Ureter (tissue), 1 donor: ENCODE measurements around the gene ABHD2. TPM values are rescaled to one million over a fixed set of nuclear protein-coding genes. Genes with fewer than 3 reads are reported as not detected.
"Not testable (repeated sequence)": the region's sequence is repeated elsewhere in the genome, so short reads cannot be mapped to it uniquely, and the experiment has no call there.

Experiments used
- DNase-seq: peaks from one replicate; pipeline ENCODE4 v3.0.0-alpha.2; 2020; ENCODE audit warnings: low spot score
- total RNA-seq: library from RNA; stranded (reverse); gene quantifications from one replicate; pipeline ENCODE4 v1.2.4, GENCODE V29; 2023
- donor health status: DM: yes; HTN: yes; CAD: no.

ABHD2 gene
- total RNA-seq, 1 donor from 2014 or later: 134 TPM

DNA sequence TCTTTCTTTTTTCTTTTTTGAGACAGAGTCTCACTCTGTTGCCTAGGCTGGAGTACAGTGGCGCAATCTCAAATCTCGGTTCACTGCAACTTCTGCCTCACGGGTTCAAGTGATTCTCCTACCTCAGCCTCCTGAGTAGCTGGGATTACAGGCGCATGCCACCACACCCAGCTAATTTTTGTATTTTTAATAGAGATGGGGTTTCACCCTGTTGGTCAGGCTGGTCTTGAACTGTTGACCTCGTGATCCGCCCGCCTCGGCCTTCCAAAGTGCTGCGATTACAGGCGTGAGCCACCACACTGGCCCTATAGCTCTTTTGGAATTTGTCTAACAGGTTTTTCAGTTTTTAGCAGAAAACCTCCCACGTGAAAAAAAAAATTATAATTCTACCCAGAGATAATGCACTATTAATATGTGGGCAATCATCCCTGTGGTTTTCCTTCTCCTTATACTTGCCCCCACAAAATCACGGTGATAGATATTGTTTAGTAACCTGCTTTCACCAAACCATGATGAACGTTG lies 32.3 kb downstream of the ABHD2 start:
- not testable (repeated sequence) for DNase-seq

DNA sequence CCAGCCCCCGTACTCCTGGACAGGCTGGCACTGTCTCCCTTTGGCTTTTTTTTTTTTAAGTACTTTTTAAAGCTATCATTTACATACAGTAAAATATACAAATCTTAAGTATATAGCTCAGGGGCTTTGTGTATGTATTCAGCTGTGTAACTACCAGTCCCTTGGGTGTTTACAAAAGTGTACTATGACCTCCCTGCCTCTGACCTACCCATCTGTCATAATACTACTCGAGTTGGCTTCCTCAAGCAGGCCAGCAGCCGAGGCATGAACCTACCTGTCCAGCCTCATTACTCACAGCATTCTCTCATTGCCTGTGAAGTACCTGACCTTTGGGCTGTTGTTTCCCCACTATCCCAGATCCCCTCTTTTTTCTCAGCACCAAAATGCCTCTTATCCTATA lies 33.2 kb downstream of the ABHD2 start:
- peak; percentile 64 for DNase-seq

DNA sequence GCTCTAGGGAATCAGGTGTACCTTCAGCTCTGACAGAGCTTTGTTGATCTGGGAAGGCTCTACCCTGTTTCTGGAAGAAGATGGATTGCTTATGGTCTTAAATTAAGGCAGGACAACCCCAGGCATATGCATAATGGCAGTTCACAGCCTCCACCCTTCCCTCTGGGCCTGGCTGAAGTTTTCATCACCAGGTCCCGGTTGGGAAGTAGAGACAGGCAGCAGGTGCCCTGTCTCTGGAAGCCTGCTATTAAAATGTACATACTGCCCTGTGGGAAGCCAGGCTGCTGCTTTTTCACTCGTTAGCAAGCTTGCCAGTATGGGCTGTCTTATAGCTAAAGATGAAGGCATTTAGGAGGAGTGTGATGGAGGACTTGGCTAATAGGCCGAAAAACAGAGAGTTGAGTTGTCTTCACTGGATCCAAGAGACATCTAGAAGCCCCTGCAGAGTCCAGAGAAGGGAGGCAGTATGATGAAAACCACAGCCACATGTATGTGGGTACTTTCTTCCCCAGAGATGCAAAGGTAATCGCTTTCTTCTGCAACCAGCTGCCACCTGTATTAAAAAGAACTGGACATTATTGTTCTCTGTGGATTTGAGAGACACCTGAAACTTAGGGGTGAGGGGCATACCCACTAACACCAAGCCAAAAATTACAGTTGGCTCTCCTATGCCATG lies 34.4 kb downstream of the ABHD2 start:
- no peak for DNase-seq

DNA sequence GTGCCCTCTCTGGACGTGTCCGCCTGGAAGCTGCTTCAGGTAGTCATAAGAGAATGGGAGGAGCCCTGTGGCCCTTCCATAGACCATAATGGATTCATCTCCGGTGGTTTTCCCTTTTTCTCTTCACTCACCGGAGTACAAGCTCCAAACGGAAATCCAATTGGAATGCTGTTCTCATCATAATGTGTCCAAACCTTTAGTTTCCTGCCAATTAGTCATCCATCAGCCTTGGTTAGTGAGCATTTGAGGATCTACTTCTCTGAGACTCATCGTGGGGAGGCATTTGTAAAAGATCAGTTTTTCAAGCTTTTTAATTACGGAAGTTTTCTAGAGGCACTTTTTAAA lies 34.9 kb downstream of the ABHD2 start:
- DNase-seq: no peak

- DNase-seq: no peak
Observed at GRCh38 chr15:89125088-89125826, 37.0 kb downstream of the ABHD2 start.

- no peak for DNase-seq
Observed at GRCh38 chr15:89126009-89126408, 37.8 kb downstream of the ABHD2 start.

DNA sequence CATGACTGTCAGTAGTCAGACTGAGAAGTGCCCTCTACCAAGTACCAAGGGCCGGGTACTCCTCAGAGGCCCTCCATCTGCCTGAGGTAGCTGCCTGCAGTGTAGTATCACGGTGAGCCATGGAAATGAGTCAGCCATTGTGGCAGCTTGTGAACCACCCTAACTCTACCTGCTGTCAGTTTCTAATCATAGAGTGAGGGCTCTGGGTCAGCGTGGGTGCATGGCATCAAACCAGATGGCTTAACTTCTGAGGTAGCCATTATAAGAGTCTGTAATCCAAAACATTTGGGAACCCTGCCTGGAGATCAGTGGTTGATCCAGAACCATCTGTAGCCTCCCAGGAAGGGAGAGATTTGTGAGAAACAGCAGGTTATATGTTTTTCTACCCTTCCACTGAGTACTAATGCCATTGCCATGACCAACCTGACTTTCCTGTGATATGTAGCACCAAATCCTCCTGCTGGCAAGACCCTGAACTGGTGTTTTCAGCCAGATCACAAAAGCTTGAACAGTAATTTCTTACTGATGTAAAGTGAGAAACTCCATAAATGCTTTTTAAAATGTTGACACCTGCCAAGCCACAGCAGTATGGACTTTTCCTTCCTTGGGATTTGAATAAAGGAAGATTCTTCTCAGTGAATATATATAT lies 38.9 kb downstream of the ABHD2 start:
- DNase-seq: no peak

DNA sequence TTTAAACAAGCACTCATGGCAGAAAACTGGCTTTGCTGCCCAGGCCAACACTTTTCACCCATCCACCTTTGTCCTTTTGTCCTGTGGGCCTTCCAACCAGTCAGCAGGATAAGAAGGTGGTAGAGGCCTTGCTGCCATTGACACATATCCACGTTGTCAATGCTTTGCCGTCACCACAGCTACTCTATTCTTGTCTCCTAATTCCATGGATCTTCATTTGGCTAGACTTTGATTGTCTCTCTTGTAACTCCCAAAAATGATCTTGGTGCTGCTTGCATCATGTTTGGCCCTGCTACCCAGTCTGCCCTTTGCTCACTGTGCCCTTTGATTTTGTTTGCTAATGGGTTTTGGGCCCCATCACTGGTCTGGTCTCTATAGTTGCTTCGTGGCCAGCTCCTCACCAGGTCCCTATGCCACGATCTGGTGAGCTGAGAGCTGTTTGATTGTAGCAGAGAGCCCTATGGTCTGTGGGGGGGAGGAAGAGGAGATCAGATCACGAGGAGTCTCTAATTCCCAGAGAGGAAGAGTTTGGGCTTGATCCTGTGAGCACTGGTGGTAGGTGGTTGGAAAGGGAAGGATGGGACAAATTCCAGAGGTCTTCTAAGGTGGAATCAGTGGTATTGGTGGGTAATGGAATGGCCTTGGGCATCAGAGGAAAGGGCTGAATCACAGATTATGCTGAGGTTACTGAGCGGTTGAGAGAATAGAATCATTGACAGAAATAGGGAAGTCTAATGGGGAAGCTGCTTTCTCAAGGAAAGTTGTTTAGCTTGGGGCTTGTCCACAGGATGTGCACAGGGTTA lies 40.3 kb downstream of the ABHD2 start:
- no peak for DNase-seq

DNA sequence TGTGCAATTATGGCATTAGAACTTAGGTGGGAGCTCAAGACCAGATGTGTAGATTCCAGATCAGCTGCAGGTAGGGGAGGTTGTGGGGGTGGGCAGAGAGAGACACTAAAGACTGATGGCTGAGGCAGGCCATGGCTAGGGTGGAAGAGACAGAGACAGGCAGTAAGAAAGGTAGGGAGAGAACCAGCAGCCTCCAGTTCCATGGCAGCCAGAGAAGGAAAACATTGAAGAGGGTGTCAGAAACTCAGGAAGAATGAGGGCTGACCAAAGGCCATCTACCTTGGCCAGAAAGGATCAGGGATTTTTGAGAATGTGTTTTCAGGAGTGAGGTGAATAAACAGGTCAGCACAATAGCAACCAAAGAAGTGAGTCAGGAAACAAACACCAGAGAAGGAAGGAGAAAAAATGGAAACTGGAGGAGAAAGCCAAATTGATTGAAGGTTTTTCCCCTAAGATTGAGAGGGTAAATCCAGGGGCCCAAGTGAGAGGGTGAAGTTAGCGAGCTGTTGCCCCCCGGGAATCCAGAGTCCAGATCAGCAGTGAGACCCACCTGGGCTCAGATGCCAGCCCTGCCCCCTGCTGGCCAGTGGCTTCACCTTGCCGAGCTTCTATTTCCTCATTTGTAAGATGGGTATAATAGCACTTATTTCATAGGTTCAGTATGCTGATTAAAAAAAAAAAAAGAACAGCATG lies 41.0 kb downstream of the ABHD2 start:
- no peak for DNase-seq

- no peak for DNase-seq
Observed at GRCh38 chr15:89129816-89130134, 41.5 kb downstream of the ABHD2 start.

- DNase-seq: no peak
Observed at GRCh38 chr15:89130201-89130600, 41.9 kb downstream of the ABHD2 start.

DNA sequence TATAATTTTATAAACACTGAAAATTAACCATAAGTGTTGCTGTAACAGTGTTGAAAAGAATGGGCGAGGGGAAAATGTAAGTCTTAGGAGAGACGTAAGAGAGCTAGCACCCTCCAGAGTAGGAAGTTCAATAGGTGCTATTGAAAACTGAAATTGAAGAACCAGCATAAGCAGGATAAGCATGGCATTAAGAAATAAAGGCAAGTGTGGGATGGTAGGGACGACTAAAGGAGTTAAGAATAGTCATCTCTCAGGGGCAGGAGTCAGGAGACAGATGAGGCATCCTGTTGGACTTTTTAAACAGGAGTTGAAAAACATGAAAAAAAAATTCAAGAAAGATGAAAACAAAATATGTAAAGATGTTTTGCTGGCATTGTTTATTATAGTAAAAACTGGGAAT lies 43.5 kb downstream of the ABHD2 start:
- no peak for DNase-seq

DNA sequence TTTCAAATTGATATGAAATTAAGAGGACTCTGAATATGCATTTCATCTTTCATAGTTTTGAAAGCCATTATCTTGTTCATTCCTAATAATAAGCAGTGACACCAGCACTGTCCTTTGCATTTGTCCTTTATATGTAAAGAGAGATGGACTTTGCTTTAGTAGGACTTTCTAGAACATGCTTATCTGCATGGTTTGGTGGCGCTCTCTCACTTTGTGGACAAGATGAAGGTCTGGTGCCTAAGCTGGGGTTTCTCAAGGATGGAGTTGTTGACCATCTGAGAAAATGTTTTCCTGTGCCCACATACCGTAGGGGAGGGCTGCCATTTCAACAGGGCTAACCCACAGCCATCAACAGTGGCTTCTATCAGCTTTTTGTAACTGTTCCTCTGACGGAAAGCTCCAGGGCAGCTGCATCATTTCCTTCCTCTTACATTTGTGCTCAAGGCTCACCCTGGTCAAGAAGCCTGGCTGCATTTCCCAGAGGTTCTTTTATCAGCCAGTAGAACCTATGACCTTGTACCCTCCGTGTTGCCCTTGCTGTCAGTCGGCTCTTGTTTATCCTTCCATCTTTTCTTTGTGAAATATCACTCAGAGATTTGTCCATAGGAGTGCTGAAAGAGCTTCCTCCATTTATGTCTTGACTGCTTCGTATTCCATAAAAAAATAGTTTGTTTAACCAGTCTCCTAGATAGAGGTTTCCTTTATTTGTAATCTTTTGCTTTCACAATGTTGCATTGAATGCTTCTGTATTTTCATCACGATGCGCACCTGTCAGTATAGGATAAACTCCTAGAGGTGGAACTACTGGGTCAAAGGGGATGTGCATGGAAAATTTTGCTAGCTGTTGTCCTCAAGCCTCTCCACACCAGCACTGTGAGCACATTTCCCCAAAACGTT lies 44.6 kb downstream of the ABHD2 start:
- no peak for DNase-seq

- not testable (repeated sequence) for DNase-seq
Observed at GRCh38 chr15:89135387-89136077, 47.3 kb downstream of the ABHD2 start.

DNA sequence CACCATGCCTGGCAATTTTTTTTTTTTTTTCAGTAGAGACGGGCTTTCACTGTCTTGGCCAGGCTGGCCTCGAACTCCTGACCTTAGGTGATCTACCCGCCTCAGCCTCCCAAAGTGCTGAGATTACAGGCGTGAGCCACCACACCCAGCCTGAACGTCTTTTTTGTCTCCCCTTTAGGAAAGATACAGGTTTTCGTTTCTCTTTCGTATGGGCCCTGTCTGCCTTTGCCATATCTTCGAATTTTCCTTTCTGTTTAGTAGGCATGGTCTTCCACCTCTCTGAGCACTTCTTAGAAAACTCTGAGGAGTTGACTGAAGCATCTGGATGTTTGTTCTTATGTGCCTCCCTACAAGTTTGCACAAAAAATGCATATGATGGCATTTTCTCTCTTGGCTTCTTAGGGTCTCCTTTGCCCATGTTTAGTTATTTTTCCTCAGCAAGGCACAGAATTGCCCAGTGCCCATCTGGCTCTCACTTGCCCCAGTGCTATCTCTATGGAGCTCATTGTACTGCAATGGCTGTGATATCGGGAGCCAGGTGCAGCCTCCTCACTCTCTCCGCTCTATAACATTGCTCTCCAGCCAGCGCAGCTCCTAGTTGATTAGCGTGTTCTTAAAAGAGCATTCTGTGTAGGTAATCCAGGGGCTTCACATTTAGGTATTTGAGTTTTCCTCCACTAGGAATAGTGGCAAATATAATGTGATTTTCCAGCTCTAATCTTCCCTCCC lies 48.0 kb downstream of the ABHD2 start:
- no peak for DNase-seq

- no peak for DNase-seq
Observed at GRCh38 chr15:89136818-89137772, 48.8 kb downstream of the ABHD2 start.

DNA sequence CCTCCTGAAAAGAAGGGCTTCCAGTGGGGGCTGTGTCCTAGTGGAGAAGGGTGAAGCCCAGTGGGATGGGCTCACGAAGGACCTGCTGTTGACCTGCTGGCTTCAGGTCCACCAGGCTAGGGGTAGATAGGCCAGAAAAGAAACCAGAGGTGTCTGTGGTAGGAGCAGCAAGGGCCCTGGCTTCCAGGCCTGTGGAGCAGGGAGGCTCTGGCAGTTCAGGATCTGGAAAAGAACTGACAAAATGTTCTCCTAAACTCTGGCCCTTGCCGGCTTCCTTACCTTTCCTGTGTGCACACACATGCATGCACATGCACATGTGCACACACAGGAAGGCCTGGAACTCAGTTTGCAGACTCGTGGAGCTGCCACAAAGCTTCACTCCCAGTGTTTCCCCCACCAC lies 49.7 kb downstream of the ABHD2 start:
- no peak for DNase-seq

DNA sequence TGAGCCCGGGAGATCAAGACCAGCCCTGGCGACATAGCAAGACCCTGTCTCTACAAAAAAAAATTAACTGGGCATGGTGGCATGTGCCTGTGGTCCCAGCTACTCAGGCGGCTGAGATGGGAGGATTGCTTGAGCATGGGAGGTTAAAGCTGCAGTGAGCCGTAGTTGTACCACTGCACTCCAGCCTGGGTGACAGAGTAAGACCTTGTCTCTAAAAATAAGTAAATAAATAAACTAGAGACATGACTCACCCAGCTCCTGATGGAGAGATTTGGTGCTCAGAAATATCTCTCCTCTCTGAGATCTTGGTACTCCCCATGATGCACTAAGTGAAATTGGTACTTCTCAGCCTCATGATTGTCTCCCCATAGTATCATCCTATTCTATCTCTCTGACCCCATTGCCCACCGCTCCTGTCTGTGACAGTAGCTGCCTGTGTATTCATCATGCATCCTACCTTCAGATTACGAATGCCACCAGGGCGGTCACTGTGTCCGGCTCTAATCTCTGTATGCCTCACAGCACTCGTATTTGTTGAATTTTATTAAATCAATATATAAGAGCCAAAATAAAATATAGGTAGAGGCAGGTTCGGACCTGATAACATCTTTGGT lies 50.9 kb downstream of the ABHD2 start:
- DNase-seq: no peak
